HG02938 (cell line): ENCODE measurements around the gene TWF2.

Experiments
- ATAC-seq: cut with Tn5 transposase; IDR thresholded peaks from one replicate; pipeline ENCODE4 v1.9.1; 2021; ENCODE audit warnings: mild to moderate bottlenecking, moderate library complexity; ENCODE audit not compliant: unreplicated experiment

The TWF2 gene

GRCh38 chr3:52259035-52259434 is 20.1 kb upstream of the TWF2 start:
- no peak for ATAC-seq

- ATAC-seq, result no peak
Observed at GRCh38 chr3:52257911-52258310, 19.0 kb upstream of the TWF2 start.

- no peak for ATAC-seq
Observed at GRCh38 chr3:52256622-52257021, 17.7 kb upstream of the TWF2 start.

- no peak for ATAC-seq
Observed at GRCh38 chr3:52256159-52256558, 17.2 kb upstream of the TWF2 start.

GRCh38 chr3:52254608-52255007 is 15.7 kb upstream of the TWF2 start:
- no peak for ATAC-seq

GRCh38 chr3:52253314-52254304 is 14.7 kb upstream of the TWF2 start:
- peak; percentile 86 for ATAC-seq

GRCh38 chr3:52250122-52250521 is 11.2 kb upstream of the TWF2 start:
- no peak for ATAC-seq

- no peak for ATAC-seq
Observed at GRCh38 chr3:52249683-52250082, 10.7 kb upstream of the TWF2 start.

- no peak for ATAC-seq
Observed at GRCh38 chr3:52248816-52249547, 10.0 kb upstream of the TWF2 start.

- ATAC-seq, result no peak
Observed at GRCh38 chr3:52248165-52248541, 9.2 kb upstream of the TWF2 start.

- ATAC-seq, result no peak
Observed at GRCh38 chr3:52247409-52248164, 8.6 kb upstream of the TWF2 start.

- ATAC-seq, result no peak
Observed at GRCh38 chr3:52246728-52247408, 7.9 kb upstream of the TWF2 start.

GRCh38 chr3:52246264-52246620 is 7.3 kb upstream of the TWF2 start:
- no peak for ATAC-seq

GRCh38 chr3:52245322-52246263 is 6.6 kb upstream of the TWF2 start, which contains the start of gene PPM1M:
TSS of gene PPM1M (plus strand) at chr3:52245759. CDS start at chr3:52245825, 66 bp downstream.
- no peak for ATAC-seq

- ATAC-seq, result peak; percentile 33
Observed at GRCh38 chr3:52243791-52244628, 5.1 kb upstream of the TWF2 start.

GRCh38 chr3:52242039-52242438 is 3.1 kb upstream of the TWF2 start:
- ATAC-seq, result no peak

- no peak for ATAC-seq
Observed at GRCh38 chr3:52240886-52241370, 2.0 kb upstream of the TWF2 start.

GRCh38 chr3:52240059-52240885 is 1.3 kb upstream of the TWF2 start:
- ATAC-seq, result no peak
